HG02973 (cell line): Measurements from ENCODE around the gene IL19.

Source experiments
- ATAC-seq: cut with Tn5 transposase; IDR thresholded peaks from one replicate; pipeline ENCODE4 v1.9.1; 2021; ENCODE audit warnings: moderate library complexity; ENCODE audit not compliant: unreplicated experiment

IL19 gene

GRCh38 chr1:206885341-206886060, 114.9 kb downstream of the IL19 start:
- no peak for ATAC-seq

GRCh38 chr1:206886831-206887230, 116.3 kb downstream of the IL19 start:
- ATAC-seq, result no peak

DNA sequence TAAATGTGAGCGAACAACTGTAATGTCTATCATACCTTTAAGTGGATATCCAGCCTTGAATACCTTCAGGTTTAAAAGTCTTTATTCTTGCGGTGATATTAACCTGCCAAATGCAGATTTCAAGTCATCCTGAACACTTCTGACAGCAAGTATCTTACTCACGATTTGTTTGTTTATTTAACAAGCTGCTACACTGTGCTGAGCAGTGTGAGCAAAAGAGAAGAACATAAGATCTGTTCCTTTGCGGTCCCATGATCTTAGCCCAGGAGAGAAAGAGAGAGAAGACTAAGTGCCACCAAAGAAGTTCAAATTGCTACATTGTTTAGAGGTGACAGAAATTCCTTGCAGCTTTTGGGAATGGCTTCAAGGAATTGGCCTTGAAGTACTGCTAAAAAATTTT, 117.1 kb downstream of the IL19 start:
- ATAC-seq, result no peak

DNA sequence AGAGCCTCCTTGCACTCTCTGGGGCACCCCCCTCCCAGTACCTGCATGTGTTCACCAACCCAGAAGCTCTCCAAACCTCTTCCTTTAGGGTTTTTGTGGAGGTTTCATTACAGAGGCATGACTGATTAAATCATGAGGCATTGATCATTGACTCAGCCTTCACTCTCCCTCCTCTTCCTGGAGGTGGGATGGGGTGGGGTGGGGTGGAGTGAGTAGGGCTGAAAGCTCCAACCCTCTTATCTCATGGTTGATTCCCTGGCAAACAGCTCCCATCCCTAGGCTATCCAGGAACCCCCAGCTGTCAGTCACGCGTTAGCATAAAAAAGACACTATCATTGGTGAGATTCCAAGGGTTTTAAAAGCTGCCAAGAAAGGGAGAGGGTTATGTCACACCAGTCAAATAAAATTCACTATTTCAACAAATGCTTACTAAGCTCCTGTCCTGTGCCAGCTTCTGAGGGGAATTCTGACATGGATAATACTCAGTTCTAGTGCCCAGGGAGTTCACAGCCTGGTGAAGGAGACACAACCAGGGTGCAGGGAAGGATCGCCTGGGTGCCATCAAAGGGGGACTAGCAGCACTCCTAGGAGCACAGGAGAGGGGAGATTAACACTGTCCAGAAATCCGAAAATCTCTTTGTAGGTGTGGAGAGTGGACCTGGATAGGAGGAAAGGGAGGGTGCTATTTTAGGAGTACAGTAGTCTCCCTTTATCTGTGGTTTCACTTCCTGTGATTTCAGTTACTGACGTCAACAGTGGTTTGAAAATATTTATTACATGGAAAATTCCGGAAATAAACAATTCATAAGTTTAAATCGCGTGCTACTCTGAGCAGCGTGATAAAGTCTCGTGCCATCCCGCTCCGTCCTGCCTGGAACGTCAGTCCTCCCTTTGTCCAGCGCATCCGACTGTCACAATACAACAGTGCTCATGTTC, 119.8 kb downstream of the IL19 start:
- no peak for ATAC-seq

GRCh38 chr1:206891412-206891811, 120.8 kb downstream of the IL19 start:
- ATAC-seq, result no peak
